Neuron (in vitro differentiated cells): ENCODE results near the gene PSME1.

Experiments
- H2AFZ ChIP-seq: one replicate; pipeline ENCODE4 v1.6.1; 2013; ENCODE audit warnings: low read depth, mild to moderate bottlenecking, inconsistent platforms, low read length, moderate library complexity
- H3K27me3 ChIP-seq: one replicate; pipeline ENCODE4 v1.6.1; 2013; ENCODE audit warnings: low read length; ENCODE audit not compliant: insufficient read depth
- H3K36me3 ChIP-seq: one replicate; pipeline ENCODE4 v1.6.1; 2013; ENCODE audit warnings: low read length; ENCODE audit not compliant: insufficient read depth
- H3K4me1 ChIP-seq: one replicate; pipeline ENCODE4 v1.6.1; 2013; ENCODE audit warnings: low read length; ENCODE audit not compliant: insufficient read depth
- H3K4me3 ChIP-seq: 2 replicates; pipeline ENCODE4 v1.5.1; 2013; ENCODE audit warnings: mild to moderate bottlenecking, low read length, moderate library complexity
- H3K9me3 ChIP-seq: one replicate; pipeline ENCODE4 v1.6.1; 2013; ENCODE audit warnings: low read length

PSME1 gene

DNA sequence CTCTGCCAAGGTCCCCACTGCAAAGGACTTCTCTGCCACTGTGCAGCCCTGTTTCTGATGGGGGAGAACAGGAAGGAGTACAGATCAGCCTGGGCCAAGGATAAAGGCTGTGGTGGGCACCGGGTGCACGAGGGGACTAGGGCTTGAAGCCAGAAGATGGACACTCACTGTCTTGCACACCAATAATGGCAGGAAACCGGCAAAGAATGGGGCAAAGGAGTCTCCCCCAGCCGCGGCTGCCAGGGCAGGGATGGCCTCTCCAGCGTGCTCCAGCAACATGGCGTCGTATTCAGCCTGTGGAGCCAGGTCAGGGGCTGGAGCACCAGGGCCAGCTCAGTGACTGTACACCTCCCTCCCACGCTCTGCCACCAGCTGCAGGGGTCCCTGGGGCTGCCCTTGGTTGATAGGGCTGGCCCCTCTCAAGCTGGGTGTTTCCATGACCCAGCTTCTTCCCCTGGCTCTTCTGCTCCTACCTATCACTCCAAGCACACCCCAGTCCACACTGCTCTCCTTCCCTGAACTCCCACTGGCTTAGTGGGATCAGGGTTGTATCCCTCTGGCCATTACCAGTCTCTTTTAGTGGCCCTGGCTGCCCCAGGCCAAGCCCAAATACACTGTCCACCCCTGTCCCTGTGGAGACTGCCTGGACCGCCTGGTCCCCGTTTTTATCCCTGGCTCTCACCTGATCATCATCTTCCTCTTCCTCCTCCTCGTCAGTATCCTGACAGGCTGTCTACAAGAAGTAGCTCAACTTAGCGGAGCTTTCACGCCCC is 46.3 kb downstream of the PSME1 start:
- H3K4me1 ChIP-seq = peaks cover 2% of the 10 kb centered on the region
- H3K36me3 ChIP-seq = peaks cover 82% of the 10 kb centered on the region
- H3K4me3 ChIP-seq = no peak overlapping the region

GRCh38 chr14:24183014-24183481 is 47.1 kb downstream of the PSME1 start:
- Histone ChIP-seq H3K4me1 (peaks cover 9% of the 10 kb centered on the region), H3K9me3 (no peaks in the 10 kb centered on the region), H2AFZ (no peak overlapping the region), H3K27me3 (no peaks in the 10 kb centered on the region), H3K36me3 (peaks cover 82% of the 10 kb centered on the region), H3K4me3 (no peak overlapping the region)

More for the DNA sequence above, 46.3 kb downstream of the PSME1 start:
- Histone ChIP-seq H3K9me3 (no peaks in the 10 kb centered on the region), H2AFZ (no peak overlapping the region), H3K27me3 (no peaks in the 10 kb centered on the region)

DNA sequence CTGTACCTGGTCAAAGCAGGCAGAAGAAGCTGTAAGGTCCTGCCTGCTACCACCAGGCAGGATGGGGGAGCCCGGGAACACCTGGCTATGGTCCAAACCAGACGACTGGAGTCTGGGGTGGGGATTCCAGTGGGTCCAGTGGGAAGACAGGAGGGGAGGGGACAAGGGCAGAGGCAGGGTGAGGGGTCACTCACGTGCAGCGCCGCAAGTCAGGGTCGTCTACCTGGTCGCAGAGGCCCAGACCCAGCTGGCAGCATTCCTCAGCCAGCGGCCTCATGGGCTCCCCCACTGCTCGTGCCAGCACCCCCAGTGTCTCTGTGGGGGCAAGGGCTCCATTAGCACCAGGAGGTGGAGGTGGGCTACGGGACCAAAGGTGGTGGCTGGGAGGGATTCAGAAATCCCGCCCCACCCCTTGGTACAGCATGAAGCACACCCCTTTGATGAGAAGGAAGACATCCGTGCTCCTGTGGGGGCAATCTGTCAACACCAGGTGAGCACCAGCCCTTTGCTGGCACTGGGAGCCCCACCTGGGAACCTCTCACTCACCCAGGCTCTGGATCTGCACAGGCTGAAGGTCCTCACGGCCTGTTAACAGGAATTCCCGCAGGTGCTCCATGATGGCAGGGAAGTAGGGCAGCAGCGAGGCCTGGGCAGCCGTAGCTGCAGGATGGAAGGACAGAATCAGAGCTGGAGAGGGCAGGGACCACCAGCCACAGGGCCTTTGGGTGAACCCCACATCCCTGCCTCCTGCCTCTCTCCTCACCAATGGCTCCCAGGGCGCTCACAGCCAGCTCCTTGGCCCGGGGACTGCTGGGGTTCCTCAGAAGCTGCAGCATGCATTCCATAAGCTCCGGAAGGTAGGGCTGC is 48.3 kb downstream of the PSME1 start:
- Histone ChIP-seq H3K9me3 (no peaks in the 10 kb centered on the region), H2AFZ (no peak overlapping the region), H3K4me3 (no peak overlapping the region), H3K36me3 (peaks cover 73% of the 10 kb centered on the region), H3K27me3 (no peaks in the 10 kb centered on the region), H3K4me1 (peaks cover 16% of the 10 kb centered on the region)

DNA sequence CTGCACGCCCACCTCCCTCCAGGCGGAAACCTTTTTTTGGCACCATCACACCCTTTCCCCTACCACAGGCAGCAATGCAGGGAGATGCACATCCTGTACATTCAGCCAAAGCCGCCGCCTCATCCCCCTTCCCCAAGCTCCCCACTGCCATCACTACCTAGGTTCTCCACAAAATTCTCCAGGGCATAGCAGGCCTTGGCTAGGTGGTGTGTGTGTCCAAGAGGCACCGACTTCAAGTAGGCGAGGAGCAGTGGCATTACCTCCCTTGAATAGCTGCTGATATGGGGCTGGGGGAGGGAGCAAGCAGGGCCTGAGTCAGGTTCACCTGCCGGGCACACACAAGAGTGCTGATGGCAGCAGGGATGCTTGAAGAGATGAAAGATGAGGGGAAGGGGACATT is 49.0 kb downstream of the PSME1 start:
- Histone ChIP-seq H3K4me3 (no peak overlapping the region), H3K9me3 (no peaks in the 10 kb centered on the region), H3K4me1 (peaks cover 20% of the 10 kb centered on the region), H2AFZ (no peak overlapping the region), H3K27me3 (no peaks in the 10 kb centered on the region), H3K36me3 (peaks cover 68% of the 10 kb centered on the region)

GRCh38 chr14:24185741-24186140 is 49.7 kb downstream of the PSME1 start:
- H3K4me1 ChIP-seq = peaks cover 20% of the 10 kb centered on the region
- no peaks in the 10 kb centered on the region for H3K27me3 ChIP-seq
- no peak overlapping the region for H2AFZ ChIP-seq
- H3K4me3 ChIP-seq = no peak overlapping the region
- peaks cover 67% of the 10 kb centered on the region for H3K36me3 ChIP-seq
- H3K9me3 ChIP-seq = no peaks in the 10 kb centered on the region

GRCh38 chr14:24186831-24187538 is 51.0 kb downstream of the PSME1 start:
- peaks cover 61% of the 10 kb centered on the region for H3K36me3 ChIP-seq
- no peak overlapping the region for H3K4me3 ChIP-seq
- H3K4me1 ChIP-seq = peaks cover 20% of the 10 kb centered on the region
- H3K27me3 ChIP-seq = no peaks in the 10 kb centered on the region
- H2AFZ ChIP-seq = no peak overlapping the region
- no peaks in the 10 kb centered on the region for H3K9me3 ChIP-seq

DNA sequence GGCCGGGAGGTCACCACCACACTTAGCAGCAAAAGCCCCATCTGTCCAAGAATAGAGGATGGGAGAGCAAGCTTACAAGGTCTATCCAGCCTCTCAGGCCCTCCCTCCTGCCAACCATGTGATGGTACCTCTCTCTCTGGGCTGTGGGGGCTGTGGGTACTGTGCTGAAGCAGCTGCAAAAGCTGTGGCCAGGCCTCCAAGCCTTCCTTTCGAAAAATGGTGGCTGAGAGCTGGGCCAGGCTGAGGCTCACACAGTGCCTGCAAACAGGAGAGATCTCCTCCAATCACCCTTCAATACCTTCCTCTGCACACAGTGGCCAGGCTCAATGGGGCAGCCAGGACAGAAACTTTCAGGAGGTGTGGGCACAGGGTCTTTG is 51.5 kb downstream of the PSME1 start:
- Histone ChIP-seq H3K9me3 (no peaks in the 10 kb centered on the region), H3K36me3 (peaks cover 61% of the 10 kb centered on the region), H2AFZ (no peak overlapping the region), H3K4me3 (peak overlapping the region; percentile 69), H3K4me1 (peaks cover 23% of the 10 kb centered on the region), H3K27me3 (no peaks in the 10 kb centered on the region)
